ENCODE data around the gene PICALM. TPM values are rescaled to one million over a fixed set of nuclear protein-coding genes. Genes with fewer than 3 reads are reported as not detected.
A peak's percentile ranks its signal among the peaks of the same experiment; 100 is the strongest.

PICALM gene
- total and polyA plus RNA-seq, 2 of the 8 experiments (the other 6 are each of a cell fraction or from before 2014, with no cell fraction given), result 69.4 to 71.3 TPM

DNA sequence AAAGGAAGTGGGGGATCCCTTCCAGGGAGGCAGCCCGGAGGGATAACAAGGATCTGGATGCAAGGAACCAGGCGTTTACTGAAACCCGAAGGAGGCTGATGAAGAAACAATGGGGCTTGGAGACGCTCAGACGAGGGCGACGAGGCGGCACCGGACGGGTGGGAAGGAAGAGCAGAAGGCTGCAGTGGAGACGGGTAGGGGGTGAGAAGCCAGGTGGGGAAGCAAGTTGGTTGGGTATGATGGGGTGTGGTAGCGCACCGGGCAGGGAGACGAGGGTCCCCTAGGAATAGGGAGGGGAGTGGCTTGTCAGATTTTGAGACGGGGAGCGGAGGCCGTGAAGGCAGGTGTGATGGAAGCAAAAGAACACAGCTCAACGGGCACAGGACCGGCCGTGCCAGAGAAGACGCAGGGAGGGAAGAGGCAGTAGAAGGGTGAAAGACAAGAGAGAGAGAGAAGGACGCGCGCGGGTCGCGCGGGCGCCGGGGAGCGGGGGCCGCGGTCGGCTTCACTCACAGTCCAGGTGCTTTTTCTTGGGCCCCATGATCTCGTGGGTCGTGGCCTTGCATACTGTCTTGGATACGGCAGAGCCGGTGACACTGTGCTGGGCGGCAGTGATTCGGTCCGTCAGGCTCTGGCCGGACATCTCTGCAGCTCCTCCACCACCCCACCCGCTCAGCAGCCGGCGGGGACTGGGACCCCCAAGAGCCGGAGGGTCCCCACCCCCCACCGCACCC, 579 bp downstream of the PICALM start:
- Histone ChIP-seq H3K23me2 (ENCODE audit: low read depth, low read length) (peaks cover 5% of the 10 kb centered on the region; the same call in 1 of the 2 replicates), H3K9ac (replicated peaks in 1 of 4; ENCODE audit: extremely low read depth in 1 of 4, low read depth in 3 of 4, low read length in 3 of 4) (peak overlapping the region; percentile 68 to 95 (median 84)), H4K91ac (replicated peaks; ENCODE audit: insufficient read length, low read length) (no peak overlapping the region), H3K56ac (replicated peaks; ENCODE audit: insufficient read length, low read depth, low read length) (peak overlapping the region; percentile 13), H3K4ac (replicated peaks; ENCODE audit: insufficient read length, low read depth, low read length) (peak overlapping the region; percentile 24), H3K27ac (ENCODE audit: low read depth, low read length) (peak overlapping the region; percentile 54), H3K4me1 (replicated peaks in 1 of 4; ENCODE audit: control insufficient read depth in 3 of 4, insufficient read depth in 4 of 4, low read length in 3 of 4) (peaks cover 0 to 9% (median 2%) of the 10 kb centered on the region in 4 experiments; a peak in 6 of 7 replicates), H3K14ac (ENCODE audit: insufficient read length) (no peak overlapping the region), H3K4me2 (ENCODE audit: insufficient read depth in 1 of 2, low read depth in 2 of 2, low read length in 2 of 2) (peak overlapping the region; percentile 81 to 84), H2BK20ac (ENCODE audit: low read length) (no peak overlapping the region), H2AK5ac (ENCODE audit: low read depth, low read length) (no peak overlapping the region), H2AFZ (ENCODE audit: low read length) (0 out of 2 replicates have a peak overlapping the region, but pooled peaks have one; percentile 22), H3K23ac (ENCODE audit: insufficient read length) (no peak overlapping the region), H2BK15ac (ENCODE audit: low read length) (no peak overlapping the region), H2BK120ac (replicated peaks; ENCODE audit: low read depth, low read length) (no peak overlapping the region), H3K9me3 (ENCODE audit: insufficient read depth in 2 of 2, low read depth in 1 of 2, low read length in 1 of 2) (no peaks in the 10 kb centered on the region), H3K36me3 (ENCODE audit: control insufficient read depth in 2 of 4, insufficient read depth in 4 of 4, low read length in 3 of 4) (no peaks in the 10 kb centered on the region), H3K4me3 (ENCODE audit: extremely low read depth in 1 of 4, insufficient read depth in 2 of 4, low read depth in 3 of 4, low read length in 4 of 4) (peak overlapping the region; percentile 93 to 97 (median 96)), H3K79me2 (ENCODE audit: control insufficient read depth in 1 of 2, insufficient read depth in 2 of 2, low read length in 2 of 2) (peaks cover 9 to 52% of the 10 kb centered on the region in 2 experiments), H3K27me3 (replicated peaks in 1 of 4; ENCODE audit: control insufficient read depth in 3 of 4, extremely low read depth in 1 of 4, insufficient read depth in 3 of 4, low read length in 3 of 4) (no peaks in the 10 kb centered on the region), H2BK5ac (ENCODE audit: low read depth, low read length) (peak overlapping the region; percentile 88), H2BK12ac (ENCODE audit: low read depth, low read length) (peak overlapping the region; percentile 82; the same call in 1 of the 2 replicates), H4K8ac (ENCODE audit: extremely low read depth, insufficient read depth, low read length) (peak overlapping the region; percentile 94), H3K18ac (ENCODE audit: extremely low read depth, low read length) (peak overlapping the region; percentile 39; the same call in 1 of the 2 replicates), H3K79me1 (ENCODE audit: low read depth, low read length) (no peaks in the 10 kb centered on the region), H4K5ac (ENCODE audit: insufficient read length, low read depth, low read length) (peak overlapping the region; percentile 53), H4K20me1 (replicated peaks in 1 of 2; ENCODE audit: control insufficient read depth in 1 of 2, insufficient read depth in 2 of 2, low read length in 2 of 2) (peaks cover 1 to 2% of the 10 kb centered on the region in 2 experiments)
- DNase-seq (ENCODE audit: low read depth in 1 of 2, low spot score in 2 of 2) (peak in 1 of 2 experiments; percentile 68), FAIRE-seq (no peak)
- CTCF ChIA-PET (ENCODE audit: partially characterized antibody), result interaction anchor here (0.7 to 2.0 kb wide), 5 partner anchors 22 to 223 kb away, joined by 3 to 6 read pairs (median 4); no protein-coding TSS in a partner anchor
- 2% methylated on average over 42 of the region's 47 CpGs; no CpG with 5 or more reads in 1 of the 2 experiments for WGBS, 2 experiments (ENCODE audit: extremely low coverage in 1 of 2, insufficient coverage in 1 of 2, insufficient read length in 1 of 2, insufficient replicate concordance in 2 of 2, low coverage in 1 of 2, low lambda C conversion rate in 2 of 2, missing lambda C conversion rate in 1 of 2)
- POLR2A ChIA-PET (ENCODE audit: partially characterized antibody), result interaction anchor here (0.6 to 1.7 kb wide), 10 partner anchors 10 to 177 kb away, joined by 3 to 7 read pairs (median 4); partner anchors contain the start of gene EED
- TF ChIP-seq BACH1 (IDR thresholded peaks at IDR 0.05; ENCODE audit: low read length) (no peak), YY1 (IDR thresholded peaks at IDR 0.05; ENCODE audit: low read depth, low read length) (no peak), SIX5 (IDR thresholded peaks at IDR 0.05; ENCODE audit: low read depth, low read length) (no peak), CTCF (IDR thresholded peaks at IDR 0.05; ENCODE audit: control extremely low read depth in 1 of 3, insufficient read depth in 1 of 3, low read depth in 1 of 3, low read length in 3 of 3) (no peak), CHD1 (IDR thresholded peaks at IDR 0.05; ENCODE audit: low read depth, low read length) (no peak), TBP (IDR thresholded peaks at IDR 0.05; ENCODE audit: low read depth, low read length) (no peak), CEBPB (IDR thresholded peaks at IDR 0.05; ENCODE audit: low read depth, low read length) (no peak), CREB1 (IDR thresholded peaks at IDR 0.05) (no peak), POU5F1 (IDR thresholded peaks at IDR 0.05; ENCODE audit: low read depth, low read length) (no peak)
- TF ChIP-seq, protein P1, sequence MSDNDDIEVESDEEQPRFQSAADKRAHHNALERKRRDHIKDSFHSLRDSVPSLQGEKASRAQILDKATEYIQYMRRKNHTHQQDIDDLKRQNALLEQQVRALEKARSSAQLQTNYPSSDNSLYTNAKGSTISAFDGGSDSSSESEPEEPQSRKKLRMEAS (IDR thresholded peaks at IDR 0.05), result no peak

Measured in H1 (cell line).